GM19238 (cell line): Measurements from ENCODE around the gene EIF4A2.
"Not testable (repeated sequence)": the region's sequence is repeated elsewhere in the genome, so short reads cannot be mapped to it uniquely, and the experiment has no call there.

Experiments
- DNase-seq: peaks from one replicate; pipeline ENCODE4 v3.0.0; 2011; ENCODE audit warnings: low spot score; ENCODE audit not compliant: insufficient read length

Gene EIF4A2

DNA sequence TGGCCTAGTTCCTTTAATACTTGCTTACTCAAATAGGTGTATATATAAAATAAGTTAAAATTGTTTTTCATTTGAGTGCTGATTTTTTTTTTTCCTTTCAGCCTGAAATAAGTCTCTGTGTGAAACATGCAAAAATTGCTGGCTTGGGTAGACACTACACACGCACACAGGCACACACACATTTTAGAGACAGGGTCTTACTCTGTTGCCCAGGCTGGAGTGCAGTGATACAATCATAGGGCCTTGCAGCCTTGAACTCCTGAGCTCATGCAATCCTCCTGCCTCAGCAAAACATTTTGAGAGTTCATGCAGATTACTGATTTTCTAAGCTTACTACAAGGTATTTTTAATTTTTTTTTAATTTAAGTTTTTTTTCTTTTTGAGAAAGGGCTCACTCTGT lies 35.6 kb downstream of the EIF4A2 start:
- DNase-seq, result no peak

DNA sequence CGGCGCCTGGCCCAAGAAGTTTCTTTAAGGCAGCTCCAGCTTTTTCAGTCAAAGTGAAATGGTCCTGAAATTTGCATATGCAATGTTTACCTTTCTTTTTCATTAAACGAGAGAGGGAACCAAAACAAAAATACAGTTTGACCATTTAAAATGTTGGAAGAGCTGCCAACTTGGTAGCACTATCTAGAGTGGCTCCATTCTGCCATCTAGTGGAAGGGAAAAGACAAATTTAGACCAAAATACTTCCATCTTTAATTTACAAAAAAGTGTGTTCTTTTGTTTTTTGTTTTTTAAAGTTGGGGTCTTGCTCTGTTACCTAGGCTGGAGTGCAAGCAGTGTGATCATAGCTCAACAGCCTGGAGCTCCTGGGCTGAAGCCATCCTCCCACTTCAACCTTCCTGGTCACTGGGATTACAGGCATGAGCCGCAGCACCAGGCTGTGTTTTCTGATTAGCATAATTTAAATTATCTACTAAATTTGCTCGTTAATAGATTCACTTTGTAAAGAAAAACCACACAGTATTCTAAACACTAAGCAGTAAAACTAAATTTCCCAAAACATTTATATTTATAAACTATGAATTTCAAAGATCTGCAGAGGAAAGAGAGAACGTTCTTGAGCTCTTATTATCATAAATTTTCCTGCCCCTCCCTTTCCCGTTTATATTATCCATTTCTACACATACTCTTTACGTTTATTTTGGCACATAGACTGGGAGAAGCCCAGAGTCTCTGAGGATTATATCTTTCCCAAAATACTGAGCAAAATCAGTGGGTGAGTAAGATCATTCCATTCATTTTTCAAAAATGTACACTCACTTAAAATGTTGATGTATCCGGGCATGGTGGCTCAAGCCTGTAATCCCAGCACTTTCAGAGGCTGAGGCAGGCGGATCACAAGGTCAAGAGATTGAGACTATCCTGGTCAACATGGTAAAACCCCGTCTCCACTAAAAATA lies 38.3 kb downstream of the EIF4A2 start:
- no peak for DNase-seq

DNA sequence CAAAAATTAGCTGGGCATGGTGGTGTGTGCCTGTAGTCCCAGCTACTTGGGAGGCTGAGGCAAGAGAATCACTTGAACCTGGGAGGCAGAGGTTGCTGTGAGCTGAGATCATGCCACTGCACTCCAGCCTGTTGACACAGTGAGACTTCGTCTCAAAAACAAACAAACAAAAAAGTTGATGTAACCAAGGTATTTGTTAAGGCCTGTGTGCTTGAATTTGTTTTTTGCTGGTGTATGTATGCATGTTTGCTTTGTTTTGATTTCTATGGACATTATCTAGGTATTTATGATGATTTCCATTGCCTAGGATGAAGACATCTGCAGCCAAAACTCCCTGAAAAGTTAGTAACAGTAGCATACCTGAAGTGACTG lies 39.0 kb downstream of the EIF4A2 start:
- DNase-seq, result not testable (repeated sequence)

DNA sequence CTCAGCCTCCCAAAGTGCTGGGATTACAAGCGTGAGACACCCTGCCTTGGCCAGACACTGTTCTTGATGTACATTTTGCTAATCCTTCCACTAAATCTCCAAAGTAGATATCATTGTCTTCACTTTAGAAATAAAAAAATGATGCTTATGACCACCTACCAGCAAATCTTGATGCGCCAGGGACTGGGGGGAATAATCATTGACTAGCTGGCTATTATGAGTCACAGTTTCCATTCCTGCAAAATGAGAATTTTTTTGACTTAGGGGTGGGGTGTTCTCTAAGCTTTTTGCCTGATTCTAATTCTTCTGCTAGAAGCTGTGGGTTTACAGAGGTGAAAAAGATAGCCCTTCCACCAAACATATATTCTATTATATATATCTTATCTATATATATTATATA lies 40.0 kb downstream of the EIF4A2 start:
- DNase-seq, result no peak

DNA sequence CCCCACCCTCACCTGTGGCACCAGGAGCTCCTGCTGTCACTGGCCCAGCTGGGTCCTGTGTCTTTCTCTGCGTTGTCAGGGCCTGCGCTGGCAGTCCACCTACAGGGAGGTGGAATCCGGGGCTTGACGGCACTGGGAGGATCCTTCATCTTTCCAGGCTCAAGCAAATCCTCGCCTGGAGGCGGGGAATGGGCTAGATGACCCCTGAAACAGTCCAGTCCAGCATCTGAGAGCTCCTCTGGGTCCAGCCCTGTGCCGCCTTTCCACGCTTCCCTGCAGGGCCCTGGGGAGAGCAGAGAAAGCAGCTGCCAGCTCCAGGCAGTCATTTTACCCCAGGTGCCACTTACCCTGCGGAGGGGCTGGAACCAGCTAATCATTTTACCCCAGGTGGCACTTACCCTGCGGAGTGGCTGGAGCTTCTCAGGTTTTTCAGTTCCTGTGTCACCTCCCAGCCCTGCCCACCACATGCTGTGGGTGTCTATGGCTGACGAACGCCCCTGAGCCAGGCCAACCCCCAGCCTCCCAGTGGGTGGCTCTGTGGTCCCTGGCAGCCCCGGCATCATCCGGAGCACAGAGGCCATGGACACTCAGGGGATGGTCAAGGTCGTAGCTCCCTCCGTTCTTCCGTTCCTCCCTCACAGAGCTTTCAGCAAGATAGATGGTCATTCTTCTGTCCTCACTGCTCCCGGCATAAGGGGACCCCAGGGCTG lies 41.2 kb downstream of the EIF4A2 start:
- DNase-seq, result no peak

DNA sequence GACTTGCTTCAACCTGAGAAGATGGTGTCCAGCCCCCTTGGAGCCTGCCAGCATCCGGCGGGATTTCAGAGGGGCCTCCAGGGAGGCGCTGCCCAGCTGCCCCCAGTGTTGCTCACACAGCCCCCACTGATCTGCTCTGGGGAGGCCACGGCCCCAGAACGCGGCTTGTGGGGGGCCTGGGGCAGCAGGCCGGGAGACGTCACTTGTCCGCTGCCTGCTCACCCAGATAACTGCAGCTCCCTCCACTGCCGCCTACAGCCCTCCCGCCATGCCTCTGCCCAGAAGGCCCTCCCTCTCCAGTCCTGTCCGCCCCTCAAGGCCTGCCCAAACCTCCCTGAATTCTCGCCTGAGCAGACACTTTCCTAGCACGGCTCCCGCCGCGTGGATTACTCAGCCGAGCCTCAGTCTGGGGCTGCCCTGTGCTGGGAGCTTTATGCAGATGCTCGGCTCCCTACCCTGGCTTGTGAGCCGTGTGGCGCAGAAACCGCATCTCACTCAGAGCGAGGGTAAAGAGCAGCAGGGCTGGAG lies 42.0 kb downstream of the EIF4A2 start:
- DNase-seq, result no peak

DNA sequence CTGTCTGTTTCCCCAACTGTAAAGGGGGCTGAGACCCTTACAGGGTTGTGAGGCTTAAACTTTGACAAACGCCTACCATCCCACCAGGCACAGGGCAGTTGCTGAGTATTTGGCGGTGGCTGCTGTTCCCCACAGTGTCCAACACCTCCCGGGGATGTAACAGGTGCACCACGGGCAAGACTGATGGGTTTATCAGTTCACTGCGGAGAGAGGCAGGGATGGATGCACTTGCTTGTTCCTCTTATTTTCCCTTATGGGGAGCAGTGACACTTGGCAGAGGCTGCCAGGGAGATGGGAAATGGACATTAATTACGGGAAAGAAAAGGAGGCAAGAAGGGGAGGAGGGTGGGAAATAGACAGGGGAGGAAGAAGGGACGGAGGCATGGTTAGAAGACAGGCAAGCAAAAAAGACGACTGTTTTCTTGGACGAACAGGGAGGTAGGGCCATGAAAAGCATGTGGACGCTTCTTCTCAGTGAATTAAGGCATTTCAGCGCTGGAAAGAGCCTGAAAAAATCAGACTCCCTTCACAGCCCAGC lies 42.6 kb downstream of the EIF4A2 start:
- DNase-seq, result no peak

DNA sequence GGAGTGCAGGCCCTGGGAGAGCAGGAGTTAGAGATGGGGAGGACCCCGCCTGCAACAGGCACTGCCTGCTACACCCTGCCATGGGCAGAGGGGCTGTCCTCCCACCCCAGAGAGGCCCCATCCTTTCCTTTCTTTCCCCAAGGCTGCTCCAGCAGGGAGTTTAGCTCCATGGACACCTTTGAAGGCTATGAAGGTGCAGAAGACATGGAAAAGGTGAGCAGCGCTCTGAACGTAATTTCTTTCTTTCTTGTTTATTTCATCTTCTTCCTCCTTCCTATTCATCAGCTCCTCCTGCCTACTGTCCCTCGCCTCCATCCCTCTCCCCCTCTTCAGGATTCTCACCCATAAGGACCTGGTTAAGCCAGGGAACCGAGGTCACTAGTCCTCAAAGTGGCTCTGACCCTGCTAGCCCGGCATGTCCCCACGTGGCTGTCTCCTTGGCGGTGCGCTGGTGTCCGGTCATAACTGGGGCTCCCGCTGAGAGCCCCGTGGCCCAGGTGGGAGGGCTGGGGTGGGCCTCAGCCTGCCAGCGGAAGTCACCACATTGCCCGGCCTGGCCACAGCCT lies 43.1 kb downstream of the EIF4A2 start:
- no peak for DNase-seq

DNA sequence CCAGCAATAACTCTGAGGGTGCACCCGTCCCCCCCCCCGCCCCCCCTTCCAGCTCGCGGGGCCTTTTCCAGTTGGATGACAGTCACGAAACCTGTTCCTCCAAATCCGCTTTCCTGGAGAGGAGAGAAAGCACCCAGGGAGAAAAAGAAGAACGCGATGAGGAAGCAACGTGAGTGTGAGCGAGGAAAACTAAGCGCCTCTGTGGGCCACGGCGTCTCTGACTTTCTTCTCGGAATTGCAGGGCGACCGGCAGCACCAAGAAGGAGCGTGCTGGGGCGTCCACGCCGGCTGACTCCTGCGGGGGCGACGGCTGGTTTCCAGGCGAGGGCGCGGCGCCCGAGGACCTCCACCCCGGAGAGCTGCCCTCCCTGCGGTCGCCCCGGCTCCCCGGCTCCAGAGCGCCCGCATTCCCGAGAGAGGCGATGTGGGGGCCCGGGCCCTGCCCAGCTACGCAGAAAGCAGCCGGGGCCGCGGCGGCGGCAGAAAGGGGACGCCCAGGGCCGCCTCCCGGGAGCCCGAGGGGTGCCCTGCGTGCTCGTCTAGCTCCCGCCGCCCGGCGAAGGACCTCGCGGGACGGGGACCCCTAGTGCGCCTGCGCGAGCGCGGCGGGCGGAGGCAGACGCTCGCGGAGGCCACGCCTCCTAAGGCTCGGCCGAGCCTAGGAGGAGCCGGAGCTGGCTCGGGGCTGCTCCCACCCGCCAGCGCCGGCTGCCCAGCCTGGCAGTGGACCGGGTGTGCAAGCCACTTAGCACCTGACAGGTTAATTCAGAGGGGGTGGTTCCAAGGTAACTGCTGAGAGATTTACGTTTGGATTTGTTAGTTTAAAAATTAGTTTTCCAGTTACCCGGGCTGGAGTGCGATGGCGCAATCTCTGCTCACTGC lies 43.8 kb downstream of the EIF4A2 start:
- peak; percentile 96 for DNase-seq

DNA sequence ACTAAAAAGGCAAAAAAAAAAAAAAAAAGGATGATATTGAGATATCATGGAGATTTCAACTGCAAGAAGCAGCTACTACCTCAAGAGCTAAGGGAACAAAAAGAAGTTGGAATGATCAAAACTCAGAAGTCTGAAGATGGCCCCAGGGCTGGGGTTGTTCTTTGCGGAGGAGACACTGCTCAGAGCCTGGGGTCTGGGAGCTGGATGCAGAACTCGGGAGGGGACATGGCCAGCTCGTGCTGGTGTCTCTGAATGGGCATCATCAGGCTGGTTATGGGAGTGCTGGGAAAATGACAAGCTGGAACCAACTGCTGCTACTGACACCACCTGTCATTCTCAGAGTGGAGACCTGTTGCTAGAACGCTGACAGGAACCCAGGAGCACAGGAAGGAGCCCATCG lies 45.0 kb downstream of the EIF4A2 start:
- DNase-seq, result no peak

DNA sequence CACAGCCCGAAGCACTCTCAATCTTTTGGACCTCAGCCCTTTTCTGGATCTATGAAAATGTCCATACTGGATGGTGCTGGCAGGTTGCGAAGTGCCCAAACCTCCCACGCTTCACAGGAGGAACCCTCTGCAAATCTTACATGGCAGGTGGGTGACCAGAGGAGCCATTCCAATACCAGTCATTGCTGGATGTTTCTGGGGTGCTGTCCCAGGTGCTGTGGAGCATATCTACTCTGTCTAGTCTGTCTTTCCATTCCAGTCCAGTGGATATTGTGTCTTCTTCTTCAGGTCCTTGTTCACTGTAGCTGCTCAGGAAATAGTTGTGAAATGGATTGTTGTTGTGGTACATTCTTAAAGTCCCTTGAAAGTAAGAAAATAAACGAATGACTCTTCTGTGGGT lies 48.4 kb downstream of the EIF4A2 start:
- no peak for DNase-seq

DNA sequence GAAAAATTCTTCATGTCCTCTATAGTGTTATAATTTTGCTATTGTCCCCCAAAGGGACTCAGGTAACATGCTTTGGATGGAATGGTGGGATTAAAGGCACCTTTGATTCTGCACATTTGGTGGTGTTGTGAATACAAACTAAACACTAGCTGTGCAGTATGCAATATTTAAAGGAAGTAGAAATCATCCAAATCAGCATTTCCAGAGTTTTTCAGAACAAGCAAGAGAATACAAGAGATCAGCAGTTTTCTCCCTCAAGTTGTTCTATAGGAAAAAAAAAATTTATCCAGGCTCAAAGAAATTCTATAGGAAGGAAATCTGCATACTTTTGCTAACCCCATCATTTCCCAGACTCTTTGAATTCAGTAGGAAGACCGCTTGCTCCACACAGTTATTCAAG lies 48.9 kb downstream of the EIF4A2 start:
- no peak for DNase-seq
